PC-3 (cell line): Measurements from ENCODE around the gene PTPRN2.

Experiments used
- EZH2 ChIP-seq: fragments of 300-600 bp; sonication (generic); IDR thresholded peaks from one replicate; pipeline ENCODE4 v1.6.1; 2017; ENCODE audit warnings: antibody characterized with exemption, mild to moderate bottlenecking, low read length; ENCODE audit not compliant: unreplicated experiment
- EZH2phosphoT487 ChIP-seq: fragments of 300-600 bp; sonication (generic); IDR thresholded peaks from 2 replicates; pipeline ENCODE4 v1.6.1; 2018; ENCODE audit warnings: mild to moderate bottlenecking, antibody characterized with exemption, low read length, borderline replicate concordance
- TF ChIP-seq, protein P1 (sequence below): fragments of 300-600 bp; sonication (generic); conservative IDR thresholded peaks from 2 replicates; pipeline ENCODE4 v1.5.1; 2017; ENCODE audit warnings: antibody characterized with exemption, low read depth, mild to moderate bottlenecking, low read length

DNA sequence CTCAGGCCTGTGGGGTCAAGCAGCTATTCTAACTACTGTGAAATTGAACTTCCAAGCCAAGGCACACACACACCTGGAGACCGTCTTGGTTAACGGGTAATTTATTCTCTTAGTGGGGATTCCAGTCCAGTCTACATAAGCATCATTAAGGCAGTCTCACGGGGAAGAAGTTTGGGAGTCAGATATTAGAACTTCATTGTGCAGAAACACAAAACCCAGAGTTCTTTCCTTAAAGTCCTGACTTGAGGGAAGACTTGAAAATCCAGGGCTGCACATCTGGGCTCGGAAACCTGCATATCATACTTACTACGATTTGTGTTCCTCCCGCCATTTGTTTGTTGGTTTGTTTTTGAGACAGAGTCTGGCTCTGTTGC lies 112.0 kb downstream of the PTPRN2 start:
- TF ChIP-seq, protein P1, sequence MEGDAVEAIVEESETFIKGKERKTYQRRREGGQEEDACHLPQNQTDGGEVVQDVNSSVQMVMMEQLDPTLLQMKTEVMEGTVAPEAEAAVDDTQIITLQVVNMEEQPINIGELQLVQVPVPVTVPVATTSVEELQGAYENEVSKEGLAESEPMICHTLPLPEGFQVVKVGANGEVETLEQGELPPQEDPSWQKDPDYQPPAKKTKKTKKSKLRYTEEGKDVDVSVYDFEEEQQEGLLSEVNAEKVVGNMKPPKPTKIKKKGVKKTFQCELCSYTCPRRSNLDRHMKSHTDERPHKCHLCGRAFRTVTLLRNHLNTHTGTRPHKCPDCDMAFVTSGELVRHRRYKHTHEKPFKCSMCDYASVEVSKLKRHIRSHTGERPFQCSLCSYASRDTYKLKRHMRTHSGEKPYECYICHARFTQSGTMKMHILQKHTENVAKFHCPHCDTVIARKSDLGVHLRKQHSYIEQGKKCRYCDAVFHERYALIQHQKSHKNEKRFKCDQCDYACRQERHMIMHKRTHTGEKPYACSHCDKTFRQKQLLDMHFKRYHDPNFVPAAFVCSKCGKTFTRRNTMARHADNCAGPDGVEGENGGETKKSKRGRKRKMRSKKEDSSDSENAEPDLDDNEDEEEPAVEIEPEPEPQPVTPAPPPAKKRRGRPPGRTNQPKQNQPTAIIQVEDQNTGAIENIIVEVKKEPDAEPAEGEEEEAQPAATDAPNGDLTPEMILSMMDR: no peak
- no peak for TF ChIP-seq EZH2
- no peak for TF ChIP-seq EZH2phosphoT487
